Measurements from ENCODE around the gene GANC. TPM values are rescaled to one million over a fixed set of nuclear protein-coding genes. Genes with fewer than 3 reads are reported as not detected.

GANC gene
- total RNA-seq, 2 donors from 2014 or later: 6.6 to 12.7 TPM

DNA sequence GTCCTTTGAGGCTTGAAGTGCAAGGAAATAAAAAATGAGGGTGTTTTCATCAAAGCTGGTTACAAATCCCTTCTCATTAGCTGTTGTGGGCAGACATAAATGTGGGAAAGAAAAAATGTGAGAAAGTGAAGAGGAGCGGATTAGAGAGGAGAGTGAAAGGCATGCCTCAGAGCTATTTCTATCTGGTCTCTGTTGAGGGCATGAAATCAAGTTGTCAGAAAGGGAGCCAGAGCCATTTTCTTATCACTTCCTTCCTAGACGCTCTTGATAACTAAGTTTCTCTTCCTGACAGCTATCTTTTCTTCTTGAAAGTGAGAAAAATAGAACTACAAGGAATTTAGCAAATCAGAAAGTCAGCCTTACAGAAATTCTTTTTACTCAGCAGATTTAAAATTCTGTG is 65.5 kb downstream of the GANC start:
- Histone ChIP-seq H3K36me3 (peaks cover under 1% of the 10 kb centered on the region), H3K4me1 (no peaks in the 10 kb centered on the region), H3K4me3 (no peak overlapping the region), H3K27me3 (no peaks in the 10 kb centered on the region), H3K27ac (peak overlapping the region; percentile 24 to 69), H3K9me3 (peaks cover 0 to 19% of the 10 kb centered on the region in 2 donors)
- no peak for TF ChIP-seq CTCF (IDR thresholded peaks at IDR 0.05)
- DNase-seq (ENCODE audit: low spot score): no peak

DNA sequence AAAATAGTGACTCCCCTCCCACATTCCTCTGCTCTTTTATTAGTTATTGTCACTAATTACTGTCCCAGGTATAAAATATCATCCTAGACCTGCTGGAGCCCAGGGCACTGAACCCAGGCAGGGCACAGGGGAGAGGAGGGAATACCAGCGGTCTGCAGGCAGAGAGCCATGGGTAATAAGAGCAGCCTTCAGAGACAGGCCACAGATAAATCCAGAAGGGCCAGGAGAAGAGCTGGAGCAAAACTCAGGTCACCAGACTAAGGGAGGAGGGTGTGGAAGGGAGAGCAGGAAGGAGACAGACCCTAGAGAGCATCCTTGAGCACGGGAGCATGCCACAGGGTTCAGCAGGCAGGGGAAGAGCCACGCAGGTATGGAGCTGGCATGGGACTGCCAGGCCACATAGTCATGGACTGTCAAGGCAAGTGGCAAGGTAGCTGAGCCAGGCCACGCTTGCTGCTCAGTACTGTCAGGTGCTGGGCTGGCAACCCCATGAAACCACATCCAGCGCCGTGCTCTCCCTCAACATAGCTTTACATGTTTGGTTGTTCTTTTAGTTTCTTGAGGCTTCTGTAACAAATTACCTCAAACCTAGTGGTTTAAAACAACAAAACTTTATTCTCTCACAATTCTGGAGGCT is 70.7 kb downstream of the GANC start:
- no peak for DNase-seq (ENCODE audit: low spot score)
- TF ChIP-seq CTCF (IDR thresholded peaks at IDR 0.05): no peak
- Histone ChIP-seq H3K36me3 (peaks cover 17% of the 10 kb centered on the region), H3K4me1 (no peaks in the 10 kb centered on the region), H3K27ac (peak overlapping the region in 1 of 2 donors; percentile 32), H3K4me3 (no peak overlapping the region), H3K9me3 (no peaks in the 10 kb centered on the region), H3K27me3 (no peaks in the 10 kb centered on the region)

DNA sequence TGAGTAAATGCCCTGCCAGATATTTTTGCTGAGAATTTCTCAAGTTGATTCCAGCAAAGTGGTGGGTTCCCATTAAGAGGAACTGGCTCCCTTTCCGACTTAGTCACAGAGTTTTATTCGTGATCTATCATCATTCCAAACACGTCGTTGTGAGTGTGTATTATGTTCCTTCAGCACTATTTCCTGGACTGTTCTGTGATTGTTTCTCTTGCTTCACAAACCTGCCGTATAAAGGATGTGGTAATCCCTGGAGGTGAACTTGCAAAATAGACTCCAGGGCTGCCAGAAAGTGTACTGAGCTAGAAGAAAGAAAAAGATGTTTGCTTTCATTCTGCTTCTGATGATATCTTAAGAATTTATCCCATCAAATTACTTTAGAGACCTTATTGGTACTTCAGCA is 71.8 kb downstream of the GANC start:
- DNase-seq (ENCODE audit: low spot score): no peak
- H3K36me3 ChIP-seq: peaks cover 24% of the 10 kb centered on the region
- peak overlapping the region in 1 of 2 donors; percentile 32 for H3K27ac ChIP-seq

GRCh38 chr15:42345504-42345903 is 72.5 kb downstream of the GANC start:
- H3K4me1 ChIP-seq: no peaks in the 10 kb centered on the region
- no peak overlapping the region for H3K4me3 ChIP-seq
- no peak for TF ChIP-seq CTCF (IDR thresholded peaks at IDR 0.05)
- DNase-seq (ENCODE audit: low spot score): no peak
- H3K36me3 ChIP-seq: peaks cover 24% of the 10 kb centered on the region
- no peaks in the 10 kb centered on the region for H3K27me3 ChIP-seq
- H3K9me3 ChIP-seq: no peaks in the 10 kb centered on the region
- H3K27ac ChIP-seq: no peak overlapping the region

More for the DNA sequence above, 71.8 kb downstream of the GANC start:
- Histone ChIP-seq H3K4me1 (no peaks in the 10 kb centered on the region), H3K4me3 (no peak overlapping the region), H3K9me3 (no peaks in the 10 kb centered on the region), H3K27me3 (no peaks in the 10 kb centered on the region)
- no peak for TF ChIP-seq CTCF (IDR thresholded peaks at IDR 0.05)

- no peak for DNase-seq (ENCODE audit: low spot score)
- Histone ChIP-seq H3K4me3 (no peak overlapping the region), H3K27me3 (no peaks in the 10 kb centered on the region), H3K9me3 (no peaks in the 10 kb centered on the region), H3K4me1 (peaks cover 0 to 5% of the 10 kb centered on the region in 2 donors), H3K36me3 (peaks cover 34% of the 10 kb centered on the region), H3K27ac (no peak overlapping the region)
- no peak for TF ChIP-seq CTCF (IDR thresholded peaks at IDR 0.05)
Observed at GRCh38 chr15:42348083-42348482, 75.1 kb downstream of the GANC start.

DNA sequence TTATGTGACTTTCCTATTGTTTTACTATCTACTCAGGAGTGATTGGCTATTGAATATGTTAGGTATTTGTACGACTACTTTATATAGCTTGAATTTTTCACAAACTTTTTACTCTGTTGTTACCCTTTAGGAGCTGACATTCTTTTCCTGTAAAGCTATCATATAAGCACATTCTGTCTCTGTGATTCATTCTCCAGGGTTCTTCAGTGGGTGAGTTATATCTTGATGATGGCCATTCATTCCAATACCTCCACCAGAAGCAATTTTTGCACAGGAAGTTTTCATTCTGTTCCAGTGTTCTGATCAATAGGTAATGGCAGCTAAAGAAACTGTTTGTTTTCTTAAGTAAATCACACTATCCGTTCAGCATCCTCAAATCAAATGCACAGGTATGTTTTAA is 76.2 kb downstream of the GANC start:
- DNase-seq (ENCODE audit: low spot score): no peak
- TF ChIP-seq CTCF (IDR thresholded peaks at IDR 0.05): no peak
- peaks cover 33% of the 10 kb centered on the region for H3K36me3 ChIP-seq

More for the DNA sequence above, 76.2 kb downstream of the GANC start:
- Histone ChIP-seq H3K27ac (no peak overlapping the region), H3K27me3 (no peaks in the 10 kb centered on the region), H3K4me3 (no peak overlapping the region), H3K4me1 (peaks cover 0 to 5% of the 10 kb centered on the region in 2 donors), H3K9me3 (no peaks in the 10 kb centered on the region)

All from right atrium auricular region (tissue), 2 donors.